K562 (cell line): ENCODE measurements around the gene RRBP1. TPM values are rescaled to one million over a fixed set of nuclear protein-coding genes. Genes with fewer than 3 reads are reported as not detected.

Experiments
- ATAC-seq: fragments of 200-7000 bp; cut with Tn5 transposase; 3 replicates; pipeline ENCODE4 v1.9.1; 2020; ENCODE audit warnings: moderate library complexity
- BruUV-seq: library from RNA; stranded (reverse); fragments of 400-500 nt; replicated peaks from 2 replicates; lab custom pipeline; 2021; lab: Mats Ljungman, UMichigan
- CTCF ChIA-PET: fragments of 300-600 bp; formaldehyde crosslinking; extraction: SDS; loops from one replicate; lab custom pipeline; 2021; ENCODE audit warnings: low intra/inter-chr PET ratio; lab: Yijun Ruan, JAX
- POLR2A ChIA-PET: fragments of 300-600, 350-650 bp; sonication (Branson Sonifier 250); formaldehyde crosslinking; extraction: SDS; loops from one replicate; lab custom pipeline; 2021; ENCODE audit warnings: antibody characterized with exemption, inconsistent platforms; lab: Yijun Ruan, JAX
- DNase-seq, 4 experiments: peaks; one replicate each; pipeline versions ENCODE4 v3.0.0 to v3.0.0-alpha.2; 2011 to 2018; ENCODE audit warnings: low spot score in 3 of 4, mixed read lengths in 3 of 4; ENCODE audit errors: extremely low read depth in 1 of 4
- FAIRE-seq: peaks from 2 replicates; lab custom pipeline; 2011; peaks lifted over from hg19 to GRCh38; lab: Jason Lieb, UNC
- H2AFZ ChIP-seq: 2 replicates; pipeline ENCODE4 v1.6.0; 2011; ENCODE audit warnings: low read depth, low read length, control low read depth, inconsistent platforms
- H3K27ac ChIP-seq: fragments of 200-600 bp; 3 replicates; pipeline ENCODE4 v1.8.0; 2011; ENCODE audit warnings: low read depth, mild to moderate bottlenecking, control low read depth, inconsistent platforms, low read length, moderate library complexity, mixed read lengths; ENCODE audit errors: extremely low read depth
- H3K27me3 ChIP-seq, 2 experiments: fragments of 300-600 bp in 1 of 2; 2 replicates in 1 of 2; 3 replicates in 1 of 2; pipeline versions ENCODE4 v1.6.0 to v1.8.0; 2011; ENCODE audit warnings: inconsistent platforms in 2 of 2, low read length in 2 of 2, mild to moderate bottlenecking in 1 of 2, mixed read lengths in 1 of 2, moderate library complexity in 1 of 2; ENCODE audit not compliant: control insufficient read depth in 2 of 2, insufficient read depth in 2 of 2
- H3K36me3 ChIP-seq: fragments of 300-600 bp; 3 replicates; pipeline ENCODE4 v1.8.0; 2011; ENCODE audit warnings: mild to moderate bottlenecking, low read length, inconsistent platforms; ENCODE audit not compliant: control insufficient read depth, insufficient read depth
- H3K4me1 ChIP-seq, 2 experiments: fragments of 200-600 bp in 1 of 2; replicated peaks in 1 of 2; 2 replicates in 1 of 2; 3 replicates in 1 of 2; pipeline versions ENCODE4 v1.5.1 to v1.8.0; 2011; ENCODE audit warnings: inconsistent platforms in 2 of 2, low read length in 2 of 2, mild to moderate bottlenecking in 1 of 2, mixed read lengths in 1 of 2, moderate library complexity in 1 of 2; ENCODE audit not compliant: control insufficient read depth in 2 of 2, insufficient read depth in 2 of 2
- H3K4me2 ChIP-seq: 2 replicates; pipeline ENCODE4 v1.6.1; 2011; ENCODE audit warnings: low read length, control low read depth, inconsistent platforms, mixed read lengths; ENCODE audit not compliant: insufficient read depth
- H3K4me3 ChIP-seq: fragments of 200-600 bp; sonication (generic), shearing (Covaris generic); 2 replicates; pipeline ENCODE4 v1.5.1; 2016; ENCODE audit warnings: control low read depth, inconsistent platforms
- H3K79me2 ChIP-seq: fragments of 200-600 bp; 3 replicates; pipeline ENCODE4 v1.8.0; 2011; ENCODE audit warnings: low read length, inconsistent platforms; ENCODE audit not compliant: control insufficient read depth, insufficient read depth
- H3K9ac ChIP-seq, 2 experiments: 2 replicates each; pipeline versions ENCODE4 v1.6.0 to v1.6.1; 2011; ENCODE audit warnings: low read depth in 2 of 2, low read length in 2 of 2, control low read depth in 1 of 2, inconsistent platforms in 1 of 2, mild to moderate bottlenecking in 1 of 2, mixed read lengths in 1 of 2; ENCODE audit not compliant: insufficient read depth in 1 of 2
- H3K9me1 ChIP-seq: one replicate; pipeline ENCODE4 v1.6.0; 2011; ENCODE audit warnings: inconsistent platforms, mild to moderate bottlenecking, low read length, moderate library complexity; ENCODE audit not compliant: control insufficient read depth, insufficient read depth
- H3K9me3 ChIP-seq: replicated peaks from 2 replicates; pipeline ENCODE4 v1.5.1; 2011; ENCODE audit warnings: low read depth, low read length, inconsistent platforms; ENCODE audit not compliant: control insufficient read depth, insufficient read depth
- H4K20me1 ChIP-seq: replicated peaks from 2 replicates; pipeline ENCODE4 v1.6.1; 2011; ENCODE audit warnings: low read length, inconsistent platforms, mixed read lengths; ENCODE audit not compliant: control insufficient read depth, insufficient read depth
- BACH1 ChIP-seq: fragments of 200-800 bp; sonication (Bioruptor generic); IDR thresholded peaks from 2 replicates; pipeline ENCODE4 v1.6.1; 2016; ENCODE audit warnings: missing genetic modification characterization, missing compliant biosample characterization
- BMI1 ChIP-seq: fragments of 150-350 bp; IDR thresholded peaks from 2 replicates; pipeline ENCODE4 v1.6.1; 2014; ENCODE audit warnings: low read length
- BRF1 ChIP-seq: IDR thresholded peaks from 3 replicates; pipeline ENCODE4 v1.6.1; 2011; ENCODE audit warnings: borderline replicate concordance, mild to moderate bottlenecking; ENCODE audit not compliant: insufficient read length; ENCODE audit errors: extremely low read depth
- CCNT2 ChIP-seq: IDR thresholded peaks from 2 replicates; pipeline ENCODE4 v1.6.1; 2011; ENCODE audit warnings: borderline replicate concordance, low read depth, mild to moderate bottlenecking, moderate library complexity, mixed read lengths, low read length; ENCODE audit not compliant: insufficient read length; ENCODE audit errors: extremely low read depth
- E2F3 ChIP-seq: fragments of 250-450 bp; sonication (Bioruptor Pico); IDR thresholded peaks from 2 replicates; pipeline ENCODE4 v1.4.0; 2020; ENCODE audit warnings: mild to moderate bottlenecking
- HNRNPUL1 ChIP-seq: fragments of 200-400 bp; formaldehyde crosslinking; IDR thresholded peaks from 2 replicates; pipeline ENCODE4 v1.6.1; 2017; ENCODE audit warnings: low read length
- HSF4 ChIP-seq: fragments of 250-450 bp; sonication (Bioruptor Pico); IDR thresholded peaks from 2 replicates; pipeline ENCODE4 v2.1.2; 2022; ENCODE audit warnings: mild to moderate bottlenecking, moderate library complexity, borderline replicate concordance
- PHB2 ChIP-seq: fragments of 450-650 bp; IDR thresholded peaks from 2 replicates; pipeline ENCODE4 v1.6.1; 2017; ENCODE audit warnings: low read depth
- RBFOX2 ChIP-seq: fragments of 200-400 bp; formaldehyde crosslinking; IDR thresholded peaks from 2 replicates; pipeline ENCODE4 v1.6.1; 2017; ENCODE audit warnings: low read depth, mild to moderate bottlenecking, low read length, moderate library complexity
- TRIM24 ChIP-seq, 2 experiments: fragments of 450-650 bp; IDR thresholded peaks; 2 replicates each; pipeline ENCODE4 v1.6.1; 2016
- ZFPM2 ChIP-seq: fragments of 250-450 bp; sonication (Bioruptor Pico); IDR thresholded peaks from 2 replicates; pipeline ENCODE4 v1.5.1; 2022; ENCODE audit warnings: mild to moderate bottlenecking
- ZNF140 ChIP-seq: fragments of 250-450 bp; sonication (Bioruptor Pico); IDR thresholded peaks from 2 replicates; pipeline ENCODE4 v1.8.0; 2021; ENCODE audit warnings: moderate library complexity, mild to moderate bottlenecking, inconsistent platforms
- ZNF830 ChIP-seq: fragments of 250-450 bp; sonication (Bioruptor Pico); IDR thresholded peaks from 2 replicates; pipeline ENCODE4 v1.5.0; 2021; ENCODE audit warnings: mild to moderate bottlenecking
- WGBS: fragments of 100-300 bp; shearing (Covaris generic); methylation state at CpG from one replicate; pipeline ENCODE4 v1.1.6; 2016; ENCODE audit warnings: low coverage, mixed read lengths; ENCODE audit not compliant: insufficient coverage; ENCODE audit errors: missing lambda C conversion rate; 5-methylcytosine and 5-hydroxymethylcytosine counted together
- in situ Hi-C: fragments of 300-500 bp; cut with MboI; formaldehyde crosslinking; loops from 4 replicates; pipeline ENCODE4 v1.15.0; 2018; ENCODE audit warnings: inconsistent platforms, mixed read lengths
- intact Hi-C: fragments of 100-400 bp; cut with micrococcal nuclease; formaldehyde crosslinking; loops from 2 replicates; pipeline ENCODE4 v1.14.2; 2022
- polyA plus RNA-seq, 8 experiments: library from polyadenylated mRNA; depleted of rRNA in 4 of 8; stranded (reverse) in 5 of 8; unstranded in 3 of 8; fragments of >200 nt; fragmentation: Nextera tagmentation in 2 of 8; fragmentation: Illumina TruSeq in 1 of 8; extraction: Ambion mirVana in 2 of 8; extraction: Trizol in 1 of 8; gene quantifications; 2 replicates each; pipeline versions ENCODE4 v1.2.1 to v1.2.3, GENCODE V29; 2011 to 2014; ENCODE audit warnings: inconsistent platforms in 1 of 8, missing spikeins in 1 of 8
- total RNA-seq, 7 experiments: library from RNA; depleted of rRNA in 6 of 7; stranded (reverse); fragments of >200 nt in 6 of 7; fragmentation: Illumina TruSeq in 2 of 7; extraction: Trizol in 2 of 7; gene quantifications; 2 replicates each; pipeline versions ENCODE4 v1.2.1 to v1.2.3, GENCODE V29; 2011 to 2021; ENCODE audit warnings: low replicate concordance in 1 of 7

Gene RRBP1
- total and polyA plus RNA-seq, 9 of the 15 experiments (the other 6 are each of a cell fraction or from before 2014, with no cell fraction given): 0.84 to 32.0 (median 17.6) TPM

GRCh38 chr20:17699931-17700351, 17.9 kb upstream of the RRBP1 start, which contains the start of gene BANF2:
BANF2 (plus strand) TSS chr20:17699966; CDS start chr20:17725026, 25,060 bp downstream.
- no peak within 1 kb of the TSS for H3K4me2 ChIP-seq
- H3K9me3 ChIP-seq: no peaks in the 10 kb centered on the region
- ChIA-PET CTCF (no interaction called here), POLR2A (no interaction called here)
- H3K9ac ChIP-seq: no peak within 1 kb of the TSS
- H3K27ac ChIP-seq: no peak within 1 kb of the TSS
- H3K79me2 ChIP-seq: no peaks in the 10 kb centered on the region
- H4K20me1 ChIP-seq: no peaks in the 10 kb centered on the region
- in situ Hi-C loops: no loop called here
- no peak for FAIRE-seq
- H3K36me3 ChIP-seq: no peaks in the 10 kb centered on the region
- ATAC-seq: no peak
- DNase-seq: no peak
- no peaks in the 10 kb centered on the region for H3K9me1 ChIP-seq
- no peak within 1 kb of the TSS for H2AFZ ChIP-seq
- peaks cover 0 to 43% of the 10 kb centered on the region in 2 experiments; a peak in 3 of 5 replicates for H3K27me3 ChIP-seq
- intact Hi-C loops: no loop called here
- WGBS: 0% methylated on average over 1 of the region's 3 CpGs
- no peak for TF ChIP-seq ZFPM2
- TF ChIP-seq CCNT2: no peak
- no peak for TF ChIP-seq ZNF140 (CRISPR knock-in tag)
- TF ChIP-seq ZNF830 (CRISPR knock-in tag): no peak
- no peak for TF ChIP-seq RBFOX2
- no peak for TF ChIP-seq E2F3 (CRISPR knock-in tag)
- TF ChIP-seq BACH1 (tag): no peak
- TF ChIP-seq HNRNPUL1: no peak
- no peak for TF ChIP-seq HSF4 (CRISPR knock-in tag)
- no peak for TF ChIP-seq PHB2
- TF ChIP-seq TRIM24 (IDR thresholded peaks at IDR 0.05): no peak
- no peak for TF ChIP-seq BRF1
- TF ChIP-seq BMI1: no peak
- no peaks in the 10 kb centered on the region; a peak in 1 of 5 replicates for H3K4me1 ChIP-seq
- H3K4me3 ChIP-seq: no peak within 1 kb of the TSS
- no TSS peak for BruUV-seq
